H9 (cell line): ENCODE results near the gene ETV7. TPM values are rescaled to one million over a fixed set of nuclear protein-coding genes. Genes with fewer than 3 reads are reported as not detected.

ENCODE experiments used
- DNase-seq: peaks from one replicate; pipeline ENCODE4 v3.0.0-alpha.2; 2017
- H2AFZ ChIP-seq: one replicate; pipeline ENCODE4 v1.6.1; 2013; ENCODE audit warnings: mild to moderate bottlenecking, low read length, control low read depth, moderate library complexity
- H2AK5ac ChIP-seq: 2 replicates; pipeline ENCODE4 v1.6.1; 2013; ENCODE audit warnings: low read length, control low read depth, mixed read lengths; ENCODE audit not compliant: insufficient read length
- H2BK120ac ChIP-seq: one replicate; pipeline ENCODE4 v1.6.1; 2013; ENCODE audit warnings: low read depth, mild to moderate bottlenecking, low read length, control low read depth, inconsistent platforms; ENCODE audit not compliant: poor library complexity, severe bottlenecking
- H2BK12ac ChIP-seq: 2 replicates; pipeline ENCODE4 v1.6.1; 2013; ENCODE audit warnings: low read length, control low read depth, mixed read lengths, low read depth; ENCODE audit not compliant: insufficient read length
- H2BK15ac ChIP-seq: 2 replicates; pipeline ENCODE4 v1.6.1; 2013; ENCODE audit warnings: low read depth, low read length, control low read depth
- H2BK20ac ChIP-seq: one replicate; pipeline ENCODE4 v1.6.1; 2013; ENCODE audit warnings: low read depth, mild to moderate bottlenecking, low read length, control low read depth, inconsistent platforms; ENCODE audit not compliant: poor library complexity, severe bottlenecking
- H2BK5ac ChIP-seq: 2 replicates; pipeline ENCODE4 v1.6.1; 2013; ENCODE audit warnings: low read length, control low read depth, mixed read lengths; ENCODE audit not compliant: insufficient read length
- H3K14ac ChIP-seq: 2 replicates; pipeline ENCODE4 v1.6.1; 2013; ENCODE audit warnings: low read length, control low read depth; ENCODE audit not compliant: insufficient read depth
- H3K18ac ChIP-seq: 2 replicates; pipeline ENCODE4 v1.6.1; 2013; ENCODE audit warnings: low read depth, mild to moderate bottlenecking, mixed read lengths, low read length, control low read depth; ENCODE audit not compliant: insufficient read length
- H3K23ac ChIP-seq: 2 replicates; pipeline ENCODE4 v1.6.1; 2013; ENCODE audit warnings: low read length, control low read depth, mixed read lengths, low read depth; ENCODE audit not compliant: insufficient read length
- H3K23me2 ChIP-seq: 2 replicates; pipeline ENCODE4 v1.6.1; 2013; ENCODE audit warnings: low read depth, mild to moderate bottlenecking, mixed read lengths, low read length, control low read depth; ENCODE audit not compliant: insufficient read length, poor library complexity, severe bottlenecking
- H3K27ac ChIP-seq: 2 replicates; pipeline ENCODE4 v1.5.1; 2013; ENCODE audit warnings: low read length, control low read depth, mixed read lengths, low read depth; ENCODE audit not compliant: insufficient read length
- H3K27me3 ChIP-seq: 2 replicates; pipeline ENCODE4 v1.6.1; 2013; ENCODE audit warnings: low read length, control low read depth, inconsistent platforms; ENCODE audit not compliant: insufficient read depth
- H3K4ac ChIP-seq: 2 replicates; pipeline ENCODE4 v1.6.1; 2013; ENCODE audit warnings: low read depth, mild to moderate bottlenecking, control low read depth, inconsistent platforms, low read length, moderate library complexity
- H3K4me1 ChIP-seq: 2 replicates; pipeline ENCODE4 v1.6.1; 2013; ENCODE audit warnings: low read length, control low read depth, inconsistent platforms; ENCODE audit not compliant: insufficient read depth
- H3K4me2 ChIP-seq: 2 replicates; pipeline ENCODE4 v1.6.1; 2013; ENCODE audit warnings: low read length, control low read depth, mixed read lengths; ENCODE audit not compliant: insufficient read length, insufficient read depth
- H3K56ac ChIP-seq: 2 replicates; pipeline ENCODE4 v1.6.1; 2013; ENCODE audit warnings: low read depth, mild to moderate bottlenecking, mixed read lengths, low read length, control low read depth; ENCODE audit not compliant: insufficient read length
- H3K79me1 ChIP-seq: 2 replicates; pipeline ENCODE4 v1.6.1; 2013; ENCODE audit warnings: low read depth, mild to moderate bottlenecking, moderate library complexity, low read length, control low read depth, inconsistent platforms; ENCODE audit not compliant: insufficient read depth, poor library complexity, severe bottlenecking
- H3K79me2 ChIP-seq: 2 replicates; pipeline ENCODE4 v1.6.1; 2013; ENCODE audit warnings: low read length, control low read depth, inconsistent platforms; ENCODE audit not compliant: insufficient read depth
- H3K9ac ChIP-seq: 2 replicates; pipeline ENCODE4 v1.6.1; 2013; ENCODE audit warnings: low read length, control low read depth, mixed read lengths; ENCODE audit not compliant: insufficient read length; ENCODE audit errors: extremely low read depth
- H3K9me3 ChIP-seq: one replicate; pipeline ENCODE4 v1.6.1; 2013; ENCODE audit warnings: low read depth, low read length, inconsistent platforms; ENCODE audit not compliant: control insufficient read depth
- H3T11ph ChIP-seq: one replicate; pipeline ENCODE4 v1.6.1; 2013; ENCODE audit warnings: mild to moderate bottlenecking, low read length, control low read depth, inconsistent platforms
- H4K20me1 ChIP-seq: one replicate; pipeline ENCODE4 v1.6.1; 2013; ENCODE audit not compliant: control insufficient read depth, insufficient read length, insufficient read depth
- H4K5ac ChIP-seq: 2 replicates; pipeline ENCODE4 v1.6.1; 2013; ENCODE audit warnings: low read depth, mild to moderate bottlenecking, mixed read lengths, low read length, control low read depth; ENCODE audit not compliant: insufficient read length
- H4K8ac ChIP-seq: replicated peaks from 2 replicates; pipeline ENCODE4 v1.6.1; 2013; ENCODE audit warnings: low read length, control low read depth, mixed read lengths, low read depth; ENCODE audit not compliant: insufficient read length
- H4K91ac ChIP-seq: 2 replicates; pipeline ENCODE4 v1.6.1; 2013; ENCODE audit warnings: low read depth, mild to moderate bottlenecking, moderate library complexity, mixed read lengths, low read length, control low read depth; ENCODE audit not compliant: insufficient read length
- H3K27ac Mint-ChIP-seq, 3 experiments: 2 replicates in 2 of 3; 3 replicates in 1 of 3; pipeline ENCODE4 v1.8.0; 2020 to 2021; ENCODE audit warnings: mixed read lengths in 3 of 3, mild to moderate bottlenecking in 1 of 3, moderate library complexity in 1 of 3
- H3K27me3 Mint-ChIP-seq: 2 replicates; pipeline ENCODE4 v1.8.0; 2021; ENCODE audit warnings: low read depth, mild to moderate bottlenecking, moderate library complexity, mixed read lengths
- H3K36me3 Mint-ChIP-seq, 3 experiments: 2 replicates in 2 of 3; 3 replicates in 1 of 3; pipeline ENCODE4 v1.8.0; 2020 to 2021; ENCODE audit warnings: low read depth in 3 of 3, mixed read lengths in 3 of 3; ENCODE audit not compliant: insufficient read depth in 1 of 3
- H3K4me1 Mint-ChIP-seq, 2 experiments: 2 replicates each; pipeline ENCODE4 v1.8.0; 2020; ENCODE audit warnings: mixed read lengths in 2 of 2
- H3K4me3 Mint-ChIP-seq, 2 experiments: 2 replicates in 1 of 2; 3 replicates in 1 of 2; pipeline ENCODE4 v1.8.0; 2020 to 2021; ENCODE audit warnings: mild to moderate bottlenecking in 2 of 2, mixed read lengths in 2 of 2, moderate library complexity in 1 of 2
- H3K9me3 Mint-ChIP-seq, 2 experiments: 2 replicates in 1 of 2; 3 replicates in 1 of 2; pipeline ENCODE4 v1.8.0; 2020; ENCODE audit warnings: mild to moderate bottlenecking in 2 of 2, mixed read lengths in 2 of 2, moderate library complexity in 1 of 2
- WGBS: extraction: QIAGEN DNeasy Blood & Tissue Kit; methylation state at CpG from one replicate; pipeline ENCODE4 v1.1.7; 2013; ENCODE audit warnings: missing lambda C conversion rate, low lambda C conversion rate, mixed read lengths; ENCODE audit not compliant: insufficient read length; ENCODE audit errors: extremely low coverage; 5-methylcytosine and 5-hydroxymethylcytosine counted together
- total RNA-seq: library from RNA; stranded (reverse); gene quantifications from 2 replicates; pipeline ENCODE4 v1.2.1, GENCODE V29; 2021
- TF ChIP-seq, protein P1 (sequence below): fragments of 200-600 bp; sonication (generic); conservative IDR thresholded peaks from 3 replicates; pipeline ENCODE4 v1.8.0; 2021; ENCODE audit warnings: antibody characterized with exemption, mild to moderate bottlenecking

Gene ETV7
- total RNA-seq, 1 experiment from 2014 or later, result 0.92 TPM

DNA sequence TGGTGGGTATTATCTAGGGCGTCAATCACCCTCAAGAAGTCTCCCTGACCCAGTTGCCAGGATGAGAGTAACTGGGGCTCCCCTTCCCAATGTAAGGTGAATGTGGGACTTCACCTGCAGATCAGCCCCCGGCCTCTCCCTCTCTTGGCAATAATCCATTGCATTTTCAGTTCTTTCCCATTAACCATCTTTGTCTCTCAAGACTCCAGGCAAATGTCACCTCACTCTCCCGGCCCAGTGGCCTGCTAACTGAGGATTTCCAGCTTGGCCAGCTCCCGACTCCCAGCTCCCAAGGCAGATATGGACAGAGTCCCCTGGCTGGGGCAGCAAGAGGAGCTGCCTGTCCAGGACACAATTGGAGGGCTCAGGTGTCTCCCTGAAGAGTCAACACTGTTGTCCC is 7.3 kb downstream of the ETV7 start:
- WGBS, result no CpG with 5 or more reads among the region's 4 CpGs
- TF ChIP-seq, protein P1, sequence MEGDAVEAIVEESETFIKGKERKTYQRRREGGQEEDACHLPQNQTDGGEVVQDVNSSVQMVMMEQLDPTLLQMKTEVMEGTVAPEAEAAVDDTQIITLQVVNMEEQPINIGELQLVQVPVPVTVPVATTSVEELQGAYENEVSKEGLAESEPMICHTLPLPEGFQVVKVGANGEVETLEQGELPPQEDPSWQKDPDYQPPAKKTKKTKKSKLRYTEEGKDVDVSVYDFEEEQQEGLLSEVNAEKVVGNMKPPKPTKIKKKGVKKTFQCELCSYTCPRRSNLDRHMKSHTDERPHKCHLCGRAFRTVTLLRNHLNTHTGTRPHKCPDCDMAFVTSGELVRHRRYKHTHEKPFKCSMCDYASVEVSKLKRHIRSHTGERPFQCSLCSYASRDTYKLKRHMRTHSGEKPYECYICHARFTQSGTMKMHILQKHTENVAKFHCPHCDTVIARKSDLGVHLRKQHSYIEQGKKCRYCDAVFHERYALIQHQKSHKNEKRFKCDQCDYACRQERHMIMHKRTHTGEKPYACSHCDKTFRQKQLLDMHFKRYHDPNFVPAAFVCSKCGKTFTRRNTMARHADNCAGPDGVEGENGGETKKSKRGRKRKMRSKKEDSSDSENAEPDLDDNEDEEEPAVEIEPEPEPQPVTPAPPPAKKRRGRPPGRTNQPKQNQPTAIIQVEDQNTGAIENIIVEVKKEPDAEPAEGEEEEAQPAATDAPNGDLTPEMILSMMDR, result no peak
- peaks cover 5% of the 10 kb centered on the region for H3K27me3 Mint-ChIP-seq

More for the DNA sequence above, 7.3 kb downstream of the ETV7 start:
- no peak overlapping the region for H3K23ac ChIP-seq
- no peak overlapping the region for H3T11ph ChIP-seq
- no peak overlapping the region for H2BK12ac ChIP-seq
- H3K4ac ChIP-seq, result no peak overlapping the region
- H3K36me3 Mint-ChIP-seq, result no peaks in the 10 kb centered on the region
- peaks cover 4% of the 10 kb centered on the region; the same call in 1 of the 2 replicates for H3K4me1 ChIP-seq
- H3K4me1 Mint-ChIP-seq, result peaks cover 25 to 38% of the 10 kb centered on the region in 2 experiments
- H2AFZ ChIP-seq, result no peak overlapping the region
- H2BK20ac ChIP-seq, result no peak overlapping the region
- no peak overlapping the region for H3K4me2 ChIP-seq
- H3K27ac Mint-ChIP-seq, result peak overlapping the region in 1 of 3 experiments; percentile 46; a peak in 1 of 7 replicates
- no peaks in the 10 kb centered on the region for H3K27me3 ChIP-seq
- H3K4me3 Mint-ChIP-seq, result no peak overlapping the region
- no peak overlapping the region for H3K56ac ChIP-seq
- no peaks in the 10 kb centered on the region for H3K23me2 ChIP-seq
- no peaks in the 10 kb centered on the region for H3K79me2 ChIP-seq
- no peak overlapping the region for H2AK5ac ChIP-seq
- no peak overlapping the region for H4K5ac ChIP-seq
- no peak overlapping the region for H4K8ac ChIP-seq
- H4K20me1 ChIP-seq, result no peaks in the 10 kb centered on the region
- H3K14ac ChIP-seq, result no peak overlapping the region
- H3K18ac ChIP-seq, result no peak overlapping the region
- no peak overlapping the region for H3K9ac ChIP-seq
- H3K79me1 ChIP-seq, result no peaks in the 10 kb centered on the region
- H2BK5ac ChIP-seq, result no peak overlapping the region
- no peak overlapping the region for H2BK120ac ChIP-seq
- no peak overlapping the region for H3K27ac ChIP-seq
- no peaks in the 10 kb centered on the region for H3K9me3 ChIP-seq
- no peak for DNase-seq
- no peak overlapping the region for H4K91ac ChIP-seq
- H2BK15ac ChIP-seq, result no peak overlapping the region
- no peaks in the 10 kb centered on the region for H3K9me3 Mint-ChIP-seq
